ENCODE results near the gene ZBTB47.

Gene ZBTB47

DNA sequence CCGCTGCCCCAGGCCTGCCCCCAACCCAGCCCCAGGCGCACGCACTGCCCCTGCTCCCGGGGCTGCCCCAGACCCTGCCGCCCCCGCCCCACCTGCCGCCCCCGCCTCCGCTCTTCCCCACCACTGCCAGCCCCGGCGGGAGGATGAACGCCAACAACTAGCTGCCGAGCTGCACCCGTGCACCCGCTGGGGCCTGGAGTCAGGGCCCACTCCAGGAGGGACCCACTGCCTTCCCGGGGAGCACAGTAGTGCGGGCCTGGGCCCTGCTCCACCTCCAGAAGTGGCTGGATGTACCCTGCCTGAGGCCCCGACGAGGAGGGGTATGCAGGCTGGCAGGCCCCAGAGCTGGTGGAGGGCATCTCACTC lies 10.9 kb downstream of the ZBTB47 start:
- DNase-seq (ENCODE audit: extremely low read depth in 1 of 2, low read depth in 1 of 2) = no peak

- no peak for DNase-seq (ENCODE audit: extremely low read depth in 1 of 2, low read depth in 1 of 2)
Observed at GRCh38 chr3:42665050-42665878, 11.8 kb downstream of the ZBTB47 start.

DNA sequence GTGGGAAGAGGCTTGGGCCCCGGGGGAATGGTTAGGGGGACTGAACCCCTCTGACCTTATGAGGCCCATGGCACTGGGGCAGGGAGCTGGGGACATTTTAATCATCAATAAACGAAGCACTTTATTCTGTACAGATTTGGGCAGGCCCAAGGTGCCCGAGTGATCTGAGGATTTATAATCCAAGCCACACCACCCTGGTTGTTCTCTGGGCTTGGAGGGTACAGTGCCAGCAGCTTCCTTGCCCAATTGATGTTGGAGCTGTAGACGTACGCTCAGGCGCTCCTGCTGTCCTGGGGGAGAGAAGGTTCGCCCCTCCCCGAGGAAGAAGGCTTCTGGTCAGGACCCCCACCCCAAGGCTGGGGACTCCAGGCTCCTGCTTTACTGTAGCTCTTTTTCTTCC lies 12.5 kb downstream of the ZBTB47 start:
- no peak for DNase-seq (ENCODE audit: extremely low read depth in 1 of 2, low read depth in 1 of 2)

GRCh38 chr3:42666577-42666998 lies 13.1 kb downstream of the ZBTB47 start:
- no peak for DNase-seq (ENCODE audit: extremely low read depth in 1 of 2, low read depth in 1 of 2)

GRCh38 chr3:42667096-42667522 lies 13.6 kb downstream of the ZBTB47 start:
- no peak for DNase-seq (ENCODE audit: extremely low read depth in 1 of 2, low read depth in 1 of 2)

- no peak for DNase-seq (ENCODE audit: extremely low read depth in 1 of 2, low read depth in 1 of 2)
Observed at GRCh38 chr3:42667523-42668412, 14.3 kb downstream of the ZBTB47 start.

GRCh38 chr3:42668413-42668760 lies 14.9 kb downstream of the ZBTB47 start:
- no peak for DNase-seq (ENCODE audit: extremely low read depth in 1 of 2, low read depth in 1 of 2)

DNA sequence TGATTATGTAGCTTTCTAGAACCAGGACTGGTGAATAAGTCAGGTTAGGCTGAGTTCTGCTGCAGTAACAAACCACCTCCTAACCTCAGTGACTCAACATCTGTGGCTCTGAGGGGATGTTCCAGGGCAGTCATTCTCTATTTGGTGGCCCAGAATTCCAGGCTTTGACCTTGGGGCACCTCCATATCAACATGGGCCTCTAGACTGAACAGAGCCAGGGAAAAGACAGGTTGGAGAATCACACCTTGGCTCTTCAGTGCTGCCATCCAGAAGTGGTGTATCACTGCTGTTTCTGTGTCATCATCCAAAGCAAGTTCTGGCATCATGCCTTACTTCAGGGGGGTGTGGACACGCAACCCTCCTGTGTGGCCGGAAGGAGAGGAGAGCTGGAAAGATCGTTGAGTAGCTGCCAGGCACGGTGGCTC lies 15.3 kb downstream of the ZBTB47 start:
- no peak for DNase-seq (ENCODE audit: extremely low read depth in 1 of 2, low read depth in 1 of 2)

DNA sequence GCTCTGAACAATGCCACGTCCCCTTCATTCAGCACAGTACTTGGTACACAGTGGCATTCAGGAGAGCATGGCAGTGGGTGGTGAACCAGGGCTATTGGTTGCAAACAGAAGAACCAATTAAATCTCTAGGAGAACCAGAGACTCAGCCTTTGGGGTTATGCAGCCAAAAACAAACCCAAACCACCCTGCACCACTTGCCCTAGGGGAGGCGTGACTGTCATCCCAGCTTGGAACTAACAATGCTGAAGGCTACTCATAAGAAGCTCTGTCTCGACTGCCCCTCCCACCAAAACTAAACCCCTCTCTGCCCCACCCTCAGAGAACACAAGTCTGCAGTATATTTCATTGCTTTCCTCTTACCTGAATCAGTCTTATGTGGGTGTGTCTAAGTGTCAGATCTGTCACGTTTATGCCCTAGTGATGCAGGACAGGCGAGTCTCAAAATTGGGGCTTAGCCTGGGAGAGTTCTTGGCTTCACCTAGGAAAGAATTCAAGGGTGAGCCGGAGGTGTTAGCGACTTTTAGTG lies 16.6 kb downstream of the ZBTB47 start:
- DNase-seq (ENCODE audit: extremely low read depth in 1 of 2, low read depth in 1 of 2) = no peak

DNA sequence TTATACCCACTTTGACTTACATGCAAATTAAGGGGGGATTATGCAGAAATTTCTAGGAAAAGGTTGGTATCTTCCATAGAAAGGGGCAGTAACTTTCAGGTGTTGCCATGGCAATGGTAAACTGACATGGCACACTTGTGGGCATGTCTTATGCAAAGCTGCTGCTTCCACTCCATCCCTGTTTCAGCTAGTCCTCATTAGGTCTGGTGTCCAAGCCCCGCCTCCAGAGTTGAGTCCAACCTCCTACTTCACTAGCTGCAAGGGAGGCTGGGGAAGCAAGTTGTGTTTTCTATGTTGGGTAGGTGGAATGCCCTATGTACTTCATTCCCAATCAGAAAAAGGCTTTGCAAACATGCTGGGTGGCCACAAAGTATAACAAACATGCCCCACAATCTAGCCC lies 17.2 kb downstream of the ZBTB47 start:
- DNase-seq (ENCODE audit: extremely low read depth in 1 of 2, low read depth in 1 of 2) = no peak

GRCh38 chr3:42672515-42672914 lies 19.0 kb downstream of the ZBTB47 start:
- DNase-seq (ENCODE audit: extremely low read depth in 1 of 2, low read depth in 1 of 2) = no peak

- no peak for DNase-seq (ENCODE audit: extremely low read depth in 1 of 2, low read depth in 1 of 2)
Observed at GRCh38 chr3:42673082-42673481, 19.6 kb downstream of the ZBTB47 start.

DNA sequence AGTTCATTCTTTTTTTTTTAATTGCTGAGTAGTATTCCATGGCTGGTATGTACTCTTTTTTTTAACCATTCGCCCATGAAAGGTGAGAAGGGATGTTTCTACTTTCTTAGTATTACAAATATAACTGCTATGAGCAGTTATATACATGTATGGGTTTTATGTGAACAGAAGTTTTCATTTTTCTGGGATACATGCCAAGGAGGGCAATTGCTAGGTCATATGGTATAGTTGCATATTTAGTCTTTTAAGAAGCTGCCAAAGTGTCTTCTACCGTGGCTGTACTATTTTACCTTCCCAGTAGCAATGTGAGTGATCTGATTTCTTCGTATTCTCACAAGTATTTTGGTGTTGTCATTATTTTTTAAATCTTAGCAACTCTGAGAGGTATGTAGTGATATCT lies 20.6 kb downstream of the ZBTB47 start:
- no peak for DNase-seq (ENCODE audit: extremely low read depth in 1 of 2, low read depth in 1 of 2)

GRCh38 chr3:42675909-42676308 lies 22.4 kb downstream of the ZBTB47 start:
- no peak for DNase-seq (ENCODE audit: extremely low read depth in 1 of 2, low read depth in 1 of 2)

DNA sequence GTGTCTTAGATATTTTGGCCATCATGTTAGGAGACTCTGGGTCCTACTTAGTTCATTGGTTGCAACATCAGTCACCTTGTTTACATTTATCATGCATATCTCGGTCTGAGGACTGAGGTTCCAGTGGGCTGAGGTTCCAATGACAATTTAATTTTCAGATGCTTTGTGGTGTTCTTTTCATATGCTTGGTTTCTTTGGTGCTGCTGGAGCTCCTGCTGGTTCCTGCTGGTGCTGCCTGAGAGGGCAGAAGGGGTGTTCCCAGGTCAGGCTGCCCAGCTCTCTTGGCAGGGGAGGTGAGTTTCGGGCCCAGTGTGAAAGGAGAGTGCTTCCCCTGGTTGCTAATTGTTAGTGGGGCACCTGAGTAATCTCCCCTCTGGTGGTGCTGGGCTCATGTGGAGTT lies 24.9 kb downstream of the ZBTB47 start:
- DNase-seq (ENCODE audit: extremely low read depth in 1 of 2, low read depth in 1 of 2) = no peak

DNA sequence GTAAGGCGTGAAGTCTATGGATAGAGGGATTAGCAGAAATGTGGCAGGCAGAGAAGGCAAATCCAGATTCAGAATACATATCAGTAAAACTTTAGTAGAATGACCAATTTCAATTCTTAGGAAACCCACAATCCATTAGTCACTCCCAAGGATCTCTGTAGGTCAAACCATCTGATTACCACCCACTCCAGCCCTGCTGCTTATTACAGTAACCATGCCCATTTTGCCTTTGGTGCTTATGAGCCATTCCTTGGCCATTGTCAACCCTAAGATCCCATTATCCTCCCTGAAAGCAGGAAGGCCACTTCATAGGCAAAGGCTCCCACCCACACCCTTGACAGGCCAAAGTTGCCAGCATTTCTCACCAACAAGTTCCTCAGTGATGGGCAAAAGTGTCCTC lies 26.8 kb downstream of the ZBTB47 start:
- no peak for DNase-seq (ENCODE audit: extremely low read depth in 1 of 2, low read depth in 1 of 2)

DNA sequence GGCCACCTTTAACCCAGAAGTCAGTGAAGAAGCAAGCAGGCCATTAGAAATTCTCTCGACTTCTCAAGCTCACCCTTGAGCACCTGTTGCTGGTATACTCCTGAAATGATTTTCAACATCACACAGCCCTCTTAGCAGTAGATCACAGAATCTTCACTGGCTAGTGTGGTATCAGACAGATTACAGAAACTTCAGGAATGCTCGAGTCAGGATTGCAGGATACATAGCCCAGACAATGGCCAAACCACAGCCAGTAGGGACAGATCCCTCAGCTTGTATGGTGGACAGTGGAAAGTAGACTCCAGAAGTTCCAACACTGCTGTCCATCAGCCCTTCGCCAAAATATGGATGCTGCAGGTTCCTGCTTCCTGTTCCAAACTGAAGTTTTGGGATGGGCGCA lies 27.3 kb downstream of the ZBTB47 start:
- DNase-seq (ENCODE audit: extremely low read depth in 1 of 2, low read depth in 1 of 2) = no peak

- no peak for DNase-seq (ENCODE audit: extremely low read depth in 1 of 2, low read depth in 1 of 2)
Observed at GRCh38 chr3:42681361-42682038, 28.0 kb downstream of the ZBTB47 start.

DNA sequence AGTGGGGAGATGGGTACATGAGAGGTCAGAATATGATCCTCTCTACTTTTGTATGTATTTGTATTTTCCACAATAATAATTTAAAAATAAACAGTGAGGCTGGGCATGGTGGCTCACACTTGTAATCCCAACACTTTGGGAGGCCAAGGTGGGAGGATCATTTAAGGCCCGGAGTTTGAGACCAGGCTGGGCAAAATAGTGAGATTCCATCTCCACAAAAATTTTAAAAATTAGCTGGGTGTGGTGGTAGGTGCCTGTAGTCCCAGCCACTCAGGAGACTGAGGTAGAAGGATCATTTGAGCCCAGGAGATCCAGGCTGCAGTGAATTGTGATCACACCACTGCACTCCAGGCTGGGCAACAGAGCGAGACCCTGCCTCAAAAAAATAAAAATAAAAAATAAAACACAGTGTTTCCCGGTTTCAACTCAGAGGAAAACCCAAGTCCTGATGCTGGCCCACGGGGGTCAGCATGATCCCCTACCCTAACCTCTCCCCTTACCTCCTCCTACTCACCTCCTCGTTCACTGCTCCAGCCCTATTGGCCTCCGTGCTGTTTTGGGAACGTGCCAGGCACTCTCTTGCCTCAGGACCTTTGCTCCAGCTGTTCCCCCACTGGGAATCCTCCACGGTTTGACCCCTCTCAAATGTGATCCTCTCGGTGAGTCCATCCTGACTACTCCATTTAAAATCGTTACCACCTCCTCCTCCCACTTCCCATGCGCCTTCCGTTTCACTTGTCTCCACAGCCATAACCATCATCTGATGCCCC lies 29.0 kb downstream of the ZBTB47 start:
- DNase-seq (ENCODE audit: extremely low read depth in 1 of 2, low read depth in 1 of 2) = no peak

DNA sequence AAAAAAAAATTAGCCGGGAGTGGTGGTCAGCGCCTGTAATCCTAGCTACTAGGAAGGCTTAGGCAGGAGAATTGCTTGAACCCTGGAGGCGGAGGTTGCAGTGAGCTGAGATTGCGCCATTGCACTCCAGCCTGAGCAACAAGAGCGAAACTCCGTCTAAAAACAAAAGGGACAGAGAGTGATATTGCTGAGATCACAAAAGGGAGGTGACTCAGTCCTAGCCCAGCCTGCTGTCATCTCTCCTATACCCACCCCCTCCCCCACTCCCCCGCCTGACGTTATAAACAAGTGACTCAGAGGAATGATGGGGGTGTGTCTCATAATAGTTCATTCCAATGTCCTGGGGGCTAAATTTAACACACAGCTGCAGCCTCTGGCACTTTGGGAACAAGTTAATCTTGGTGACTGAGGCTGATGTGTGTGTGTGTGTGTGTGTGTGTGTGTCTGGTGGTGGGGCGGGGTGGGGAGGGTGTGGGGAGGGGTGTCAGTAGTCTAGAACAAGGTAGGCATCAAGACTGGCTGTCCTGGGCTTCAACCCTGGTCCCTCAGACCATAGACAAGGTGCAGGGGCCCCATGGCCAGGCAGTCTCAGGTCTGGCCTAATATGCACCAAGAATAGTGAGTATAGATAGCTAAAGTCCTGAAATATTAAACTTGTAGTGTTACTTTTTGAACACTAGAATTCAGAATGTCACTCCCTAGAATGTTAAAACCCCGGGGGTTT lies 30.5 kb downstream of the ZBTB47 start:
- no peak for DNase-seq (ENCODE audit: extremely low read depth in 1 of 2, low read depth in 1 of 2)
